T-helper 1 cell treated with Interleukin-12 subunit alpha and Interleukin-12 subunit beta and Interleukin-4 antibody, amounts not matched to agents 30 ng/mL and 1 ng/mL, for 36 hours (primary cell): ENCODE data around the gene MYO16. TPM values are rescaled to one million over a fixed set of nuclear protein-coding genes. Genes with fewer than 3 reads are reported as not detected.

Experiments used
- intact Hi-C: fragments of 100-400 bp; cut with micrococcal nuclease; formaldehyde crosslinking; loops from one replicate; pipeline ENCODE4 v1.15.1; 2024
- total RNA-seq: library from RNA; stranded (reverse); gene quantifications from 2 replicates; pipeline ENCODE4 v1.2.3, GENCODE V29; 2022

Gene MYO16
- total RNA-seq = not detected in 2 replicates

- intact Hi-C loops = no loop called here
Measured at GRCh38 chr13:108629181-108629752, at the start of gene MYO16. TSS of gene MYO16 (plus strand) at chr13:108629611. CDS start at chr13:108629845, 234 bp downstream.

DNA sequence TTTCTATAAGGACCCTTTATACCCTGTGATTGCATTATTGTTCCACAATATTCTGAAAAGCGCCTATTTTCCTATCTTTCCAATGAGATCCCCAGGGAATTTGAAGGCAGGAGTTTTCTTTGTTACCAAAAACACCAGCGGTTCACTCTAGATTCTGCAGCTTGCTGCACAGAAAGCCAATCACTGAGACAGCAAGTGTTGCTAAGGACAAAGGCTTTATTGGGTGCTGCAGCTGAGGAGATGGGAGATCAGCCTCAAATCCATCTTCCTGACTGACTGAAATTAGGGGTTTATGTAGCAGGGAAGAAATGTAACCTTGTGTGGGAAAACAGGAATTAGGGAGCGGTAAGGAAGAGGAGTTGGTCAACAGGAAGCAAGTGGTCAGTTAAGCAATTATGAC lies 42.6 kb upstream of the MYO16 start:
- intact Hi-C loops = no loop called here

DNA sequence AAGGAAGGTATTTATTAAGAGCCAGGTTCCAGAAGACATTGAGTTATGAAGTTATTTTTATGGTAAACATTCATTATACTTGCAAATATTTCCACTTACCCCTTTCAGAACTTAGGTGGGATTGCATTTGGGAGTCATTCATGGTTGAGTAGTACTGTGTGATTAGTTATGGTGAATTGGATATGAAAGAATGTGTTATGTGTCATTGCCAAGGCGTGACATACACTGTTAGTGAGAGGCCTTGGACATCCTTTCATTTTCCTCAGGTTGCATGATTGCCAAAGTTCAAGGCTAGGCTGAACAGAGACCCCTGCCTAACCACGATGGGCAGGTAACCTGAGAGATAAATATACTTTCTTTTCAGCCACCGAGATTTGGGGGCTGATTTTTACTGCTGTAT lies 40.9 kb upstream of the MYO16 start:
- intact Hi-C loops = no loop called here

DNA sequence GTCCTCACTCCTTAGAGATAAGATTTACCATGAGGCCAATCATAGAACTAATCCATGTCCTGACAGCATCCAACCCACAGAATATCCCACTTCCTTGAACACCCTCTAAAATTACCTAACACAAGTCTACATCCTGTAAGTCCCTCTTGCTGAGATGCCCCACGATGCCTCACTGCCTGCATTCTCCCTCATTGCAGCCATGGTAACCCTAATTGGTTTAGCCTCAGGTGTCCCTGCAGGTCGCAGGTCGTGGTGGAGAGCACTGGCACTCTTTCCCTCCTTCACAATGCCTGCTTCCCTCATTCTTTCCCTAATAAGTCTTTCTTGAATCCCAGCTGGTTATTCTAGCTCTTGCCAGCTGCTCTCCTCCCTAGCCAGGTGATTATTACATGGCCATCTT lies 35.3 kb upstream of the MYO16 start:
- intact Hi-C loops = loop anchor here (10.0 kb wide), 1 partner anchor 301 kb away; no protein-coding TSS in a partner anchor

- intact Hi-C loops = loop anchor here (10.0 kb wide), 1 partner anchor 299 kb away; no protein-coding TSS in a partner anchor
Measured at GRCh38 chr13:108595436-108596274, 33.8 kb upstream of the MYO16 start.

- intact Hi-C loops = loop anchor here (10.0 kb wide), 1 partner anchor 297 kb away; no protein-coding TSS in a partner anchor
Measured at GRCh38 chr13:108597943-108598342, 31.5 kb upstream of the MYO16 start.

DNA sequence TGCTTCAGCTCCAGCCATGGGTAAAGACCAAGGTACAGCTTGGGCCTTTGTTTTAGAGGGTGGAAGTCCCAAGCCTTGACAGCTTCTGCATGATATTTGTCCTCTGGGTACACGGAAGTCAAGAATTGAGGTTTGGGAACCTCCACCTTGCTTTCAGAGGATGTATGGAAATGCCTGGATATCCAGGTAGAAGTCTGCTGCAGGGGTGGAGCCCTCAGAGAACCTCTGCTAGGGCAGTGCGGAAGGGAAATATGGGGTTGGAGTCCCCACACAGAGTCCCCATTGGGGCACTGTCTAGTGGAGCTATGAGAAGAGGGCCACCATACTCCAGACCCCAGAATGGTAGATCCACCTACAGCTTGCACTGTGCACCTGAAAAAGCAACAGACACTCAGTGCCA lies 23.0 kb upstream of the MYO16 start:
- intact Hi-C loops = no loop called here

DNA sequence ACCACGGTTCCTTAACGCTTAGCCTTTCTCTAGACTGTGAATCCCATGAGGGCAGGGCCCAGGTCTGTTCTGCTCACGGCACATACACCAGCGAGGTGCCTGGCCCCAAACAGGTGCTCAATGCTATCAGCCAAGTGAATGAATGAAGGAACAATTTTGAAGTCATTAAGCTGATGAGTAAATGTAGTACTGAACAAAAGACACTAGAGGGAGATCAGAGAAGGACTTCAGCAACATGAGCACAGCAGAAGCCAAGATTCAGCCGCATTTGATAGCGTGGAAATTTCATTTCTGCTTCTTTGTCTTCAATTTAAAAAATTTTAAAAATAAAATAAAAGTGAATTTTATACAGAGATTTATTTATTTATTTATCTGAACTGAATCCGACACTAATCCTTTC lies 20.1 kb upstream of the MYO16 start:
- intact Hi-C loops = no loop called here

DNA sequence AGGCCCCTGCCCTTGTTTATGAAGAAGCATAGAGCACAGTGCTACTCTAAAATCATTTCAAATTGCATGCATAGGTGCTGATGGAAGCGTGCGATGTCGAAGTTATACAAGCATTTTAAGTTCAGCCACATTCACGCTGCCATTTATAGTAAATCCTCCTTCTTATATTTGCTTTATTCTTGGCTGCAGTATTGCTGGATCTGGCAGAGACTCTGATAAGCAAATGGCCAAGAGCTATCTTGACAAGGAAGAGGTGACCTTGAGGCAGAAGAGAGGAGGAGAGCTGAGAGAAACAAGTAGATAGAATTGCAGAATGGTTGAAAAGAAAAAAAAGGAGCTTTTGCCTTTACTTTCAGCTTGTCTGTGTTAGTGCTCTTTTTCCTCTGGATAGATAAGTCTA lies 18.9 kb upstream of the MYO16 start:
- intact Hi-C loops = no loop called here

- intact Hi-C loops = no loop called here
Measured at GRCh38 chr13:108615241-108615640, 14.2 kb upstream of the MYO16 start.

DNA sequence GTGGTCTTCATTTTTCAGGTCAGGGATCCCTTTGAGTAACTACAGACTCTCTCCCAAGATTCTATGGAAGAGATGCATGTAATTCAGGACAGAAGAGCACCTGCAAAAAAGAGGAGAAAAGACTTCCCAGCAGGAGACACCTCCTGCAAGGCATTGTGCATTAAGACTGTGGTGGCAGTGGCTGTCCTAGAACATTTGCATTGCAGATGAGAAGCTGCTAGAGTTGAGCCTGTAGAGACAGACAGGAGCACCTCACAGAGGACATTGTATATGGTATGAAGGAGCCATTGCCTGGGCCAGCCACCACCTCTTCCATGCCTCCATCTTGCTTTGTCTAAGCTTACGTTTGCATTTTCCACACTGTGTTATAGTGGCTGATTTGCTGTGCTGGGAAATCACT lies 11.2 kb upstream of the MYO16 start:
- intact Hi-C loops = no loop called here

- intact Hi-C loops = no loop called here
Measured at GRCh38 chr13:108621462-108621861, 7.9 kb upstream of the MYO16 start.

DNA sequence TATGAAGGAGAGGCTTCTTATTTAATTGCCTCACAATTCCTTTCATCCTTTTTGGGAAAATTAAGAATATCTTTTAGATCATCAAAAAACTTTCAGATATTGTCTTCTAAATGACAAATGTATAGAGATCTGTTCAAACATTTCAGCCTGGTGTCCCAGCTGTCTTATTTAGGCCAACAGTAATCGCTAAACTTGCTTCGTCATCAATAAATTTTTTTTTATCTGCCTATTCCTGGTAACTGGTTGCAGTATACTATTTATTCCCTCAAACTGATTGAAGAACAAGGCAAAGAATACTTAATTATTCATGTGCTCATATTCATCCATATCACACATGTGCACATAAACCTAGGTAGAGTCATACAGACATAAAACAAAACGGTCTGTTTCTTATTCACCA lies 5.3 kb upstream of the MYO16 start:
- intact Hi-C loops = no loop called here

DNA sequence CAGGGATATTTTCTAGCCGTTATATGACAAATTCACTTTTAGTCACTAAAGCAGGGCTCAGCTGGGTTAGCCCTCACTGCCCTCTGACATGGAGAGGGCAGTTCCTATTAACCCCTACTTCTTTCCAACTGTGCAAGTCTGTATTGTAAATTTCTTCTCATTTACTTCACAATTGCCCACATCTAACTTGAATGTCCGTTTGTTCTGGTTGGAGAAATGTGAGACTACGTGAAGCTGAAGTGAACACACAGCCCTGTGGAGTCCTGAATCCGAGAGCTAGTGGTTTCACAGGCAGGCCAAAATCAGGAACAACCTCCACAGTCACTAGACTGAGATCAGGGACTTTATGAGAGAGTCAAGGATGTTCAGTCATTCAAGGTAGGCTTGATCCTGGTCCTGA lies 4.4 kb upstream of the MYO16 start:
- intact Hi-C loops = no loop called here

DNA sequence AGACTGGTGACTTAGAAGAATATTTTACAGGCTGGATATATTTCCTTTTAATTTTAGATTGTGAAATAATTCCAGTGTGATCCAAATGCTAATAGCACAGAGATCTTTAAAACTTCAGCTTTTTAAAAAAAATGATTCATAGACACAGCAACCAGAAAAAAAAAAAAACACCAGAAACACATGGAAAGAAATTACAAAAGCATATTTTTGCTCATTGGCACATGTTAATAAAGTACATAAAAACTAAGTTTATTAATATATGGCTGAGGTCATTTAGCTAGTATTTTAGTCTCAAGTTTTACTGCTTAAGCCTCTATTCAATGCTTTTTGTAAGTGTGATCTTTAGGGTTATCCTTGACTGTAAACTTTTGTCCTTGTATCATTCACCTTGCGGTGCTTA lies 577 bp downstream of the MYO16 start:
- intact Hi-C loops = no loop called here

DNA sequence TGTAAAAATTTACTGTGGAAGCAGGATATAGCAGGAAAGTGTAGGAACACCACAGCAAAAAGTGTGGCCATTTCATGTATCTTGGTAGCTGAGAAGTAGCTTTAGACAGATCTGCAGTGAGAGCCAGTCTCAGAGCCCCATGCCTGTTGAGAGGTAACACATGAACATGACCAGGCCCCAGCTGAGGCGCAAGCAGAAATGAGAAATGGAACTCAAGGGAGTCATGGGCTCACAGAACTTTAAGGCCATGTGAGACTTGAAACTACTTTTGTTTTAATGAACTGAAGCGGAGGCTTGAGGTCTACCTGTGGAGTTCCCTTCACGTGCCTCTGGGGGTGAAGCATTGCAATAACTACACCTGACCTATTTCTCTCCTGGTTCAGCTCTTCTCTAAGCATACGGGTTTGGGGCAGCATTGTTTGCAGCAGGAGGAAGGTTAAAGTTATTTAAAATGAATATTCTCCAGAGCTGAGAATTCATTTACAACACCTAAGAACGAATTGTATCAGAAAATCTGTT lies 3.3 kb downstream of the MYO16 start:
- intact Hi-C loops = no loop called here

GRCh38 chr13:108638901-108639300 lies 9.5 kb downstream of the MYO16 start:
- intact Hi-C loops = no loop called here

GRCh38 chr13:108643646-108644353 lies 14.4 kb downstream of the MYO16 start:
- intact Hi-C loops = no loop called here

DNA sequence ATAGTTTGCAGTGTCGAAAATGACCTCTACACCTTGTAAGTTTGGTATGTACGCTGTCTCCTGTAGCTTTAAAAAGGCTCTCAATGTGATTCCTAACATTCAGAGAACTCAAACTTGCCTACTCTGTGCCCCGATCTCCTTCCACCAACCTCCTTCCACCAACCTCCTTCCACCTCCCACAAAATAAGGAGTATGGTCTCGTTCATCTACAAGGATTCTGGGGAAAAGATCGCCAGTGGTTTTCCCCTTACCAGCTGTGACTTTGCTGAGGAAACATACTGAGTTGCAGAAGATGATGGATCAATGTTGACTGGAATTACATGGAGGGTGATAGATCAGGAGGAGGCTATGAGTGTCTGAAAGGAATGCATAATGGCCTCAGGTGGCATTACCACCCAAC lies 16.0 kb downstream of the MYO16 start:
- intact Hi-C loops = no loop called here

GRCh38 chr13:108650271-108650670 lies 20.9 kb downstream of the MYO16 start:
- intact Hi-C loops = no loop called here

- intact Hi-C loops = no loop called here
Measured at GRCh38 chr13:108656742-108657141, 27.3 kb downstream of the MYO16 start.

DNA sequence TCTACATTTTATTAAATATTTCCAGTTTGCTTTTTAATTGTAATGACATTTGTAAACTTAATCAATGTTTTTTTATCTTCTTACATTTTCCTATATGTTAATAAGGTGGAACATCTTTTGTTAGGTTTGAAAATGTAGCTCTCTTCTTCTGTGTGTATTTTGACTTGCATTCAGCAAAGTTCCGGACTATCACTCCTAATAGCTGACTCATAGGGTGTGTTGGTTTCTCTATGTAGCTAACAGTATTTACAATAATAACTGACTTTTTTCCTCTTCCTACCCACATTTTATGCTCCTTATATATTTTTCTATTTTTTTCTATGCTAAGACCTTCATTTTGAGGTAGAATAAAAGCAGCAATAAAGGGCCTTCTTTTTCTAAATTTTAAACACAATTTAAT lies 28.1 kb downstream of the MYO16 start:
- intact Hi-C loops = no loop called here
